Mucosa of stomach (tissue), 1 donor: ENCODE measurements around the gene TMED8.

Source experiments
- H3K27me3 ChIP-seq: one replicate; pipeline ENCODE4 v1.7.0; 2013; ENCODE audit warnings: mild to moderate bottlenecking, low read length; ENCODE audit not compliant: control insufficient read depth, insufficient read depth
- H3K36me3 ChIP-seq: one replicate; pipeline ENCODE4 v1.7.0; 2013; ENCODE audit warnings: low read length; ENCODE audit not compliant: control insufficient read depth, insufficient read depth
- H3K4me1 ChIP-seq: one replicate; pipeline ENCODE4 v1.7.0; 2013; ENCODE audit warnings: mild to moderate bottlenecking, low read length; ENCODE audit not compliant: control insufficient read depth, insufficient read depth
- H3K4me3 ChIP-seq: one replicate; pipeline ENCODE4 v1.7.0; 2013; ENCODE audit warnings: low read length
- H3K9ac ChIP-seq: one replicate; pipeline ENCODE4 v1.7.0; 2013; ENCODE audit warnings: mild to moderate bottlenecking, low read length, moderate library complexity
- H3K9me3 ChIP-seq: one replicate; pipeline ENCODE4 v1.7.0; 2013; ENCODE audit warnings: mild to moderate bottlenecking, low read length, moderate library complexity; ENCODE audit not compliant: control insufficient read depth
- donor health status: Pancreatic carcinoma.

Gene TMED8

DNA sequence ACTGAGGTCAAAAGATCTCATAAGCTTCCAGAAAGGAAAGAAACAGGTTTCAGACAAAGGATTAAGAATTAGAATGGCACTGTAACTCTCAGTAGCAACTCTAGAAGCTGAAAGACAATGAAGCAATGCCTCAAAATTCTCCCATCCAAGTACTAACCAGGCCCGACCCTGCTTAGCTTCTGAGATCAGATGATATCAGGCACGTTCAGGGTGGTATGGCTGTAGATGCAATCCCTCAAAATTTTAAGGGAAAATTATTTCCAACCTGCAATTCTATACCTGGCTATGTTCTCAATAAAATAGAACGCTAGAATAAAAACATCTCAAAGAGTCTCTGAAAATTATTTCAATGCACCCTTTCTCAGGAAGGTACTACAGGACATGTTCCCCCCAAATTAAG, 26.9 kb upstream of the TMED8 start:
- Histone ChIP-seq H3K36me3 (no peaks in the 10 kb centered on the region), H3K9ac (no peak overlapping the region), H3K9me3 (no peaks in the 10 kb centered on the region), H3K4me3 (no peak overlapping the region), H3K27me3 (no peaks in the 10 kb centered on the region), H3K4me1 (no peaks in the 10 kb centered on the region)

GRCh38 chr14:77400216-77400615, 23.3 kb upstream of the TMED8 start:
- Histone ChIP-seq H3K4me1 (no peaks in the 10 kb centered on the region), H3K4me3 (no peak overlapping the region), H3K9ac (no peak overlapping the region), H3K9me3 (no peaks in the 10 kb centered on the region), H3K36me3 (no peaks in the 10 kb centered on the region), H3K27me3 (no peaks in the 10 kb centered on the region)

- Histone ChIP-seq H3K27me3 (no peaks in the 10 kb centered on the region), H3K4me1 (no peaks in the 10 kb centered on the region), H3K4me3 (no peak overlapping the region), H3K36me3 (no peaks in the 10 kb centered on the region), H3K9ac (no peak overlapping the region), H3K9me3 (no peaks in the 10 kb centered on the region)
Measured at GRCh38 chr14:77390188-77390587, 13.3 kb upstream of the TMED8 start.

- Histone ChIP-seq H3K9me3 (no peaks in the 10 kb centered on the region), H3K9ac (no peak overlapping the region), H3K36me3 (no peaks in the 10 kb centered on the region), H3K4me1 (peaks cover 10% of the 10 kb centered on the region), H3K4me3 (no peak overlapping the region), H3K27me3 (no peaks in the 10 kb centered on the region)
Measured at GRCh38 chr14:77378701-77379100, 1.8 kb upstream of the TMED8 start.

DNA sequence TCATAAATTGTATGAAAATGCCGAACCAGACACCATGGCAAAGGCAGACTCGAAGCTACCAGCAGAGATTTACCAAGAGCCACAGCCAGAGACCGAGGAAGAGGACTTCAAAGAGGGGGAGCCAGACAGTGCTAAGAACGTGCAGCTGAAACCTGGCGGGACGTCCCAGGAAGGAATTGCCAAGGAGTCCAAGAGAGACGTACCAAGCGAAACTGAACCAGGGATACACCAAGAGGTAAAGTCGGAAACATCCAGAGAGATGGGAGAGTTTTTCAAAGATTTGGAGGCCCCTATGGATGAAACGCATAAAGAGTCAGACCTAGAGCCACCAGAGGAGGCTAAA, 579 bp upstream of the TMED8 start:
- peak overlapping the region; percentile 90 for H3K9ac ChIP-seq
- H3K4me1 ChIP-seq, result peaks cover 10% of the 10 kb centered on the region
- no peaks in the 10 kb centered on the region for H3K9me3 ChIP-seq
- H3K4me3 ChIP-seq, result peak overlapping the region; percentile 77
- H3K36me3 ChIP-seq, result no peaks in the 10 kb centered on the region
- no peaks in the 10 kb centered on the region for H3K27me3 ChIP-seq

DNA sequence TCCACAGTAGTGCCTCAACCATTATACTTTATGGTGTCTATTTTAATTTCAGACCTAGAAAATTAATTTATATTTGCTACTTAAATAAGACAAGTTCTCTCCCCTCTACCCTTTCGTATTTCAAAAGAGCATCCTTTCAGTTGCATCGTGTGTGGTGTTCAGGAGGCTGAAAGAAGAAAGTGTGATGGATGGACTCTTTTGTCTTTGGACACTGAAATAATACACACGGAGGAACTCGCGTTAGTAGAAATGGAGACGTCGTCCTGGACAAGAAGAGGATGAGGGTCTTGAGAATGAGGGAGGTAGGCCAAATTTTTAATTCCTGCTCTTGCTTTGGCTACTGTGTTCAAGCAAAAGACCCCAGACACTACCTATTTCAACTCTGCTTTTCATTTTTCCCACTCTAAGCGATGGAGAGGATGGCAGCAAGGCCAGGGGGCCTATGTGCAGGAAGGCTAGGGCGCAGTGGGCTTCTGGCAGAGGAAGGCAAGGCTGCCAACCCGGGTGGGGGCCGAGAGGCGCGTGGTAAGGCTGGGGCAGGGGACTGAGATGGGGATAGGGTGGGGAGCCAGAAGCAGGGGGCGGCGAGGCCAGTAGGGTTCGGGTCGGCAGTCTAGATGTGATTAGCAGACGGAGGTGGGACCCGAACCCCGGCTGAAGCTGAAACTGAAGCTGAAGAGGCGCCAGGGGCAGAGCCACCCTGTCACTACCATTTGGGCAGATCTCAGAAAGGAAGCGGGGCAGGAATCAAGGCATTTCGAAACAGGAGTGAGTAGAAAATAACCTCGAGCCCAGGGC, 722 bp downstream of the TMED8 start:
- H3K4me1 ChIP-seq, result peaks cover 10% of the 10 kb centered on the region
- no peaks in the 10 kb centered on the region for H3K36me3 ChIP-seq
- H3K4me3 ChIP-seq, result peak overlapping the region; percentile 77
- H3K9me3 ChIP-seq, result no peaks in the 10 kb centered on the region
- H3K27me3 ChIP-seq, result no peaks in the 10 kb centered on the region
- peak overlapping the region; percentile 90 for H3K9ac ChIP-seq

GRCh38 chr14:77375164-77375950, 1.5 kb downstream of the TMED8 start:
- Histone ChIP-seq H3K36me3 (no peaks in the 10 kb centered on the region), H3K9me3 (no peaks in the 10 kb centered on the region), H3K4me1 (peaks cover 10% of the 10 kb centered on the region), H3K9ac (no peak overlapping the region), H3K27me3 (no peaks in the 10 kb centered on the region), H3K4me3 (no peak overlapping the region)

- no peaks in the 10 kb centered on the region for H3K27me3 ChIP-seq
- H3K9ac ChIP-seq, result no peak overlapping the region
- peaks cover 7% of the 10 kb centered on the region for H3K4me1 ChIP-seq
- no peaks in the 10 kb centered on the region for H3K9me3 ChIP-seq
- no peaks in the 10 kb centered on the region for H3K36me3 ChIP-seq
- H3K4me3 ChIP-seq, result no peak overlapping the region
Measured at GRCh38 chr14:77372304-77372841, 4.5 kb downstream of the TMED8 start.

GRCh38 chr14:77369285-77369684, 7.6 kb downstream of the TMED8 start:
- no peaks in the 10 kb centered on the region for H3K9me3 ChIP-seq
- H3K9ac ChIP-seq, result no peak overlapping the region
- no peaks in the 10 kb centered on the region for H3K36me3 ChIP-seq
- H3K27me3 ChIP-seq, result no peaks in the 10 kb centered on the region
- H3K4me1 ChIP-seq, result no peaks in the 10 kb centered on the region
- H3K4me3 ChIP-seq, result no peak overlapping the region

- Histone ChIP-seq H3K27me3 (no peaks in the 10 kb centered on the region), H3K4me1 (no peaks in the 10 kb centered on the region), H3K36me3 (no peaks in the 10 kb centered on the region), H3K9ac (no peak overlapping the region), H3K4me3 (no peak overlapping the region), H3K9me3 (no peaks in the 10 kb centered on the region)
Measured at GRCh38 chr14:77364146-77364545, 12.7 kb downstream of the TMED8 start.

DNA sequence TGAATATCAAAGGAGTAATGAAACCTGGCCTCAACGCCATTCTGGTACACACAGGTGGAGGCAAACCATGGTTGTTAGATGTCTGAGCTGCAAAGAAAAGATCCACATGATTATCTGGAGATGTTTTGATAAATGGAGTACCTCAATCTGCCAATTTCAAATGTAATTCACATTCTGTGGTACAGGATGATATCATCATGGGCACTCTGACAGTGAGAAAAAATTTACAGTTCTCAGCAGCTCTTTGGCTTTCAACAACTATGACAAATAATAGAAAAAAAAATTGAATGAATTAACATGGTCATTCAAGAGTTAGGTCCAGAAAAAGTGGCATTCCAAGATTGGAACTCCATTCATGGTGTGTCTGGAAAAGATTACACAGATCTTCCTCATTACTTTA, 17.3 kb downstream of the TMED8 start:
- H3K4me1 ChIP-seq, result no peaks in the 10 kb centered on the region
- no peak overlapping the region for H3K9ac ChIP-seq
- H3K4me3 ChIP-seq, result no peak overlapping the region
- no peaks in the 10 kb centered on the region for H3K36me3 ChIP-seq
- H3K27me3 ChIP-seq, result no peaks in the 10 kb centered on the region
- no peaks in the 10 kb centered on the region for H3K9me3 ChIP-seq

GRCh38 chr14:77356899-77357298, 20.0 kb downstream of the TMED8 start:
- Histone ChIP-seq H3K36me3 (no peaks in the 10 kb centered on the region), H3K9ac (no peak overlapping the region), H3K27me3 (no peaks in the 10 kb centered on the region), H3K4me1 (no peaks in the 10 kb centered on the region), H3K9me3 (no peaks in the 10 kb centered on the region), H3K4me3 (no peak overlapping the region)
